ENCODE results near the gene CCDC17. TPM values are rescaled to one million over a fixed set of nuclear protein-coding genes. Genes with fewer than 3 reads are reported as not detected.

Gene CCDC17
- total RNA-seq, 4 donors from 2014 or later: 1.3 to 3.3 (median 3.2) TPM; not detected in 1

DNA sequence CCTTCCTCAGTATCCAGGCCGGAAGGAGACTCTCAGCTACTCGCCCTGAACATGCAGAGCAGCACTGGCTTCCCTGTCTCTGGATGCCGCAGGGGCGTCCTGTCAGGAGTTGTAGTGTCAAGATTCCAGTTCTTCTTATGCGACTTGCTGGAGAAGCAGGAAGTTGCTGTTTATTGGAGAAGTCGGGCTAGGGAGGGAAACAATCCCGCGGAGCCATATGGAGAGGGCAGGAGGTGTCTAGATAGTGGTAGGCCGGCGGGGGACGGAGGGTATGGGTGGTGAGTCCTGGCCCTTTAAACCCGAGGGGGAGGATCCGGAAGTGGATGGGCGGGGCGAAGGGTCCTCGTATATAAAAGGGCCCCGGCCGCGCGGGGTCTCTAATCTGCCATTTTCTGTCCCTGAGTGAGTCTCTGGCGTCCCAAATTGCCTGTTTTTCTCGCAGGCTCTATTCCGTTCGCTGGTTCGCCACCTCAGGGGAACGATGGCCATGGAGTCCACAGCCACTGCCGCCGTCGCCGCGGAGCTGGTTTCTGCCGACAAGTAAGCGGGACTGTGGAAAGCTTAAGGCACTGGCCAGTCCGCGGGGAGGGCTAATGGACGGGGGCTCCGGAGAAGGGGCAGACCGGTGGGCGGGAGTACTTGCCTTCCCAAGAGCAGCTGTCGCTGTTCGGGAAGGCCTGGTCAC is 40.0 kb downstream of the CCDC17 start, which contains the start of gene NASP:
NASP (plus strand) TSS at position 376 of the 685 bp plus-strand sequence; CDS start at position 482, 106 bp downstream.
- intact Hi-C loops (cut with DNase I; ENCODE audit: low total_unique reads): no loop called here
- H3K9me3 ChIP-seq: no peaks in the 10 kb centered on the region
- DNase-seq: peak; percentile 91 to 92
- H3K27ac ChIP-seq: peak within 1 kb of the TSS; percentile 92 to 96
- peaks cover 7 to 9% of the 10 kb centered on the region in 2 donors for H3K4me1 ChIP-seq
- no peaks in the 10 kb centered on the region for H3K27me3 ChIP-seq
- H3K4me3 ChIP-seq: peak within 1 kb of the TSS; percentile 87 to 100
- TF ChIP-seq POLR2A (IDR thresholded peaks at IDR 0.05): peak; percentile 70 to 75
- TF ChIP-seq, protein P1, sequence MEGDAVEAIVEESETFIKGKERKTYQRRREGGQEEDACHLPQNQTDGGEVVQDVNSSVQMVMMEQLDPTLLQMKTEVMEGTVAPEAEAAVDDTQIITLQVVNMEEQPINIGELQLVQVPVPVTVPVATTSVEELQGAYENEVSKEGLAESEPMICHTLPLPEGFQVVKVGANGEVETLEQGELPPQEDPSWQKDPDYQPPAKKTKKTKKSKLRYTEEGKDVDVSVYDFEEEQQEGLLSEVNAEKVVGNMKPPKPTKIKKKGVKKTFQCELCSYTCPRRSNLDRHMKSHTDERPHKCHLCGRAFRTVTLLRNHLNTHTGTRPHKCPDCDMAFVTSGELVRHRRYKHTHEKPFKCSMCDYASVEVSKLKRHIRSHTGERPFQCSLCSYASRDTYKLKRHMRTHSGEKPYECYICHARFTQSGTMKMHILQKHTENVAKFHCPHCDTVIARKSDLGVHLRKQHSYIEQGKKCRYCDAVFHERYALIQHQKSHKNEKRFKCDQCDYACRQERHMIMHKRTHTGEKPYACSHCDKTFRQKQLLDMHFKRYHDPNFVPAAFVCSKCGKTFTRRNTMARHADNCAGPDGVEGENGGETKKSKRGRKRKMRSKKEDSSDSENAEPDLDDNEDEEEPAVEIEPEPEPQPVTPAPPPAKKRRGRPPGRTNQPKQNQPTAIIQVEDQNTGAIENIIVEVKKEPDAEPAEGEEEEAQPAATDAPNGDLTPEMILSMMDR (IDR thresholded peaks at IDR 0.05): no peak
- H3K36me3 ChIP-seq: no peaks in the 10 kb centered on the region

DNA sequence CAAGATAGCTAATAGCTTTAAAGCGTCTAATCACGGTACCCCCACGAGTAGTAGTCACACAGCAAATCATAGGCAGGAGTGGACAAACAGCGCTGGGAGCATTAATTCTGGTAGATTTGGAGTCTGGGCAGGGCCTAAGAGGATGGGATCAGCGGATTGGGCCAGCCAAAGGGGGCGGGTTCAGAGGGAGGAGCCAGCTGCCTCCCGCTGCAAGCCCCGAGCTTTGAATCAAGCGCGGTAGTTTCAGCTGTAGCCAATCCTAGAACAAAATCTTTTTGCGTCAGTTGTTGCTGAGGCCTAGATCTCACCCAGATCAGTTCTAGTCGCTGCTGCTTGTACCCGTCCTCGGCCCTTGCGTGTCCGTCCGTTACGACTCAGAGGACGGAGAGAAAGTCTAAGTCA is 40.6 kb downstream of the CCDC17 start:
- no peaks in the 10 kb centered on the region for H3K9me3 ChIP-seq
- no peaks in the 10 kb centered on the region for H3K36me3 ChIP-seq
- TF ChIP-seq, protein P1 (IDR thresholded peaks at IDR 0.05): no peak
- no peak for TF ChIP-seq POLR2A (IDR thresholded peaks at IDR 0.05)
- H3K27me3 ChIP-seq: no peaks in the 10 kb centered on the region
- H3K4me3 ChIP-seq: peak overlapping the region; percentile 87 to 100
- peaks cover 7 to 9% of the 10 kb centered on the region in 2 donors for H3K4me1 ChIP-seq
- peak overlapping the region; percentile 92 to 96 for H3K27ac ChIP-seq
- intact Hi-C loops (cut with DNase I; ENCODE audit: low total_unique reads): no loop called here
- peak; percentile 96 for DNase-seq

DNA sequence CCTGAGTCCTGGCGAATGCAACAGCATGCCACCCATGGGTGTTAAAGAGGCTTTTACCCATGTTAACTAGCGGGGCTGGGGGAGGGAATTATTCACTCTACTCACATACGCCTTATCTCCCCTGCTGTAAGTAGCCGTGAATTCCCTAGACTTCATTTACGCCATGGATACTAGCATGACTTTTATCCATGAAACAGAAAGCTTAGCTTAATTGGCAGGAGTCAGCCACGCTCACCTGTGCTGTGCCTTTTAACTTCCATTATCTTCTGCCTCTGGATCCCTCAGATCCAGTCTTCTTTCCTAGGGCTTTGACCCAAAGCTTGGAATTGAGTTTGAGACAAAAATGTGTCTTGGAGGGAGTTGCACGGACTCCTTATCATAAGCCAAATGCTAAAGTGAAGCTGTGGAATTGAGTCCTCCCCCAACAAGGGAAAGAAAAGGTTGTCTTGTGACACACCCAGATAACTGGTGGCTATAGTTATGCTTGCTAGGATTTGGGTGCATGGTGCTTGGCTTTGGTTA is 49.7 kb downstream of the CCDC17 start:
- Histone ChIP-seq H3K27me3 (no peaks in the 10 kb centered on the region), H3K36me3 (no peaks in the 10 kb centered on the region), H3K4me1 (no peaks in the 10 kb centered on the region), H3K27ac (no peak overlapping the region), H3K4me3 (no peak overlapping the region), H3K9me3 (no peaks in the 10 kb centered on the region)
- no peak for DNase-seq
- intact Hi-C loops (cut with DNase I; ENCODE audit: low total_unique reads): no loop called here
- TF ChIP-seq POLR2A (IDR thresholded peaks at IDR 0.05): no peak
- TF ChIP-seq, protein P1 (IDR thresholded peaks at IDR 0.05): no peak

DNA sequence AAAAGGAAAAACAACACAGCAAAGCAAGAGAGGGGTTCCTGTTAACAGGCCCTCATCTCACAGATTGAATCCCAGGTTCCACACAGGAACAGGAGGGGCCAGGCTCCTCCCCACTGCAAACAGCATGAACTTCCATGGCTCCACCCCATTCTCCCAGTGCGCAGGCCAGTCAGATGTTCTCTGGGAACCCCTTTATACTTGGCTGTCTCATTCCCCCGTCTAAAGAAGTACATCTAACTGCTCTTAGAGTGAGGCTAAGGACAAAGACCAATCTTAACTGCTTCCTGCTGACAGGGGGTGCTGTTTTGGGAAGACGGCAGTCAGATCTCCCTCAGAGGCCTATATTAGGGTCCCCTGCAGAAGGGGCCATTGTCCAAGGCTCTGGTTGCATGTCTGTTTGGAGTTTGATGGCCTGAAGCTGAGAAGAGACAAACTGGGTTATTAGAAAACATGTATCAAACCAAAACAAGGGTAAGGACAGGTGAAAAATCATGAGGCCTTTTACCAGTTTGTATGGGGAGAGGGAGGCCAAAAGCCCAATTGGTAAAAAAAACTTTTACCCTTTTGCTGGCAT is 50.5 kb downstream of the CCDC17 start:
- Histone ChIP-seq H3K27ac (no peak overlapping the region), H3K4me3 (no peak overlapping the region), H3K36me3 (no peaks in the 10 kb centered on the region), H3K9me3 (no peaks in the 10 kb centered on the region), H3K4me1 (no peaks in the 10 kb centered on the region), H3K27me3 (no peaks in the 10 kb centered on the region)
- TF ChIP-seq POLR2A (IDR thresholded peaks at IDR 0.05): no peak
- TF ChIP-seq, protein P1 (IDR thresholded peaks at IDR 0.05): no peak
- DNase-seq: no peak
- intact Hi-C loops (cut with DNase I; ENCODE audit: low total_unique reads): no loop called here

DNA sequence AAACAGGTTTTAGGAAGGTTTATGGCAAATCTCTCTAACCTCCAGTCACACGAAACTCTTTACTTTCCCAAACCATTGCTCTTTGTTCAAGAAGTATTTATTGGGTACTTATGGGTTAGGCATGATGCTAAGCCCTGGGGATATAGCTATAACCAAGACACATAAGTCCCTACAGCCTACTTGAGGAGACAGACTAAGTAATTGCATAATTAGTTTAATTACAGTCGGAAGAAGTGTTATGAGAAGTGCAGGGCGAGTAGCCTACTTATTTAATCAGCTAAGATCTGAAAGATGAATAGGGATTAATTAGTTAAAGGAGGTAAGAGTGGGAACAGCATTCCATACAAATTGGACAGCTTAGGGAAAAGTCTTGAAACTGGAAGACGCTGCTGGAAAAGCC is 53.2 kb downstream of the CCDC17 start:
- intact Hi-C loops (cut with DNase I; ENCODE audit: low total_unique reads): no loop called here
- no peak for TF ChIP-seq POLR2A (IDR thresholded peaks at IDR 0.05)
- Histone ChIP-seq H3K4me3 (no peak overlapping the region), H3K4me1 (no peaks in the 10 kb centered on the region), H3K27me3 (no peaks in the 10 kb centered on the region), H3K27ac (peak overlapping the region in 1 of 2 donors; percentile 24), H3K36me3 (no peaks in the 10 kb centered on the region), H3K9me3 (no peaks in the 10 kb centered on the region)
- DNase-seq: no peak

Small RNA genes lying within 50 kb of the gene (small RNA-seq; reads per million reads assigned to genes)
- gene AL355480.1: not detected
- not detected for gene AL355480.2
- gene AL355480.3: not detected
- gene AL355480.4: not detected

Other genes with a start within 250 kb of the CCDC17 start
- gene TESK2, start 132.9 kb downstream of the CCDC17 start, total RNA-seq: 1 to 10 TPM in 3 of 4 donors, under 1 TPM in 1; 0.29 to 7.5 (median 2.1) TPM
- 1 to 10 TPM in 2 of 4 donors, under 1 TPM in 1, not detected in 1; 0.35 to 7.2 (median 3.8) TPM for gene CCDC163, start 124.0 kb downstream of the CCDC17 start, total RNA-seq
- 1 to 10 TPM in 2 of 4 donors, under 1 TPM in 1, not detected in 1; 0.26 to 4.5 (median 3.4) TPM for gene MMACHC, start 123.8 kb downstream of the CCDC17 start, total RNA-seq
- 100 to 1,000 TPM; 189 to 253 (median 202) TPM for gene PRDX1, start 102.2 kb downstream of the CCDC17 start, total RNA-seq
- 100 to 1,000 TPM in 2 of 4 donors, 10 to 100 TPM in 2; 75.3 to 162 (median 106) TPM for gene AKR1A1, start 73.2 kb downstream of the CCDC17 start, total RNA-seq
- 100 to 1,000 TPM in 2 of 4 donors, 10 to 100 TPM in 2; 40.2 to 125 (median 81.0) TPM for gene NASP, start 40.0 kb downstream of the CCDC17 start, total RNA-seq
- 100 to 1,000 TPM in 2 of 4 donors, 10 to 100 TPM in 2; 61.2 to 136 (median 109) TPM for gene GPBP1L1, start 62.5 kb upstream of the CCDC17 start, total RNA-seq
- gene TMEM69, start 64.1 kb upstream of the CCDC17 start, total RNA-seq: 10 to 100 TPM; 10.4 to 17.4 (median 13.6) TPM
- 10 to 100 TPM in 2 of 4 donors, 1 to 10 TPM in 2; 1.2 to 25.6 (median 13.6) TPM for gene IPP, start 126.6 kb upstream of the CCDC17 start, total RNA-seq
- 10 to 100 TPM; 12.8 to 52.1 (median 36.3) TPM for gene MAST2, start 179.6 kb upstream of the CCDC17 start, total RNA-seq